Fibroblast of villous mesenchyme (primary cell): ENCODE data around the gene PAPPA2. TPM values are rescaled to one million over a fixed set of nuclear protein-coding genes. Genes with fewer than 3 reads are reported as not detected.
"Not testable (repeated sequence)": the region's sequence is repeated elsewhere in the genome, so short reads cannot be mapped to it uniquely, and the experiment has no call there.

Experiments
- DNase-seq: peaks from one replicate; pipeline ENCODE4 v3.0.0-alpha.2; 2010; ENCODE audit warnings: low read depth
- H3K4me3 ChIP-seq: 2 replicates; pipeline ENCODE4 v1.5.1; 2011; ENCODE audit warnings: low read depth, mild to moderate bottlenecking, low read length
- CTCF ChIP-seq: IDR thresholded peaks from 2 replicates; pipeline ENCODE4 v1.5.1; 2012; ENCODE audit warnings: low read depth, mild to moderate bottlenecking, low read length; ENCODE audit not compliant: insufficient read depth
- total RNA-seq: library from RNA; depleted of rRNA; stranded (reverse); fragments of >200 nt; gene quantifications from 2 replicates; pipeline ENCODE4 v1.2.3, GENCODE V29; 2012

The PAPPA2 gene
- 1.3 and 1.6 TPM in 2 replicates for total RNA-seq

DNA sequence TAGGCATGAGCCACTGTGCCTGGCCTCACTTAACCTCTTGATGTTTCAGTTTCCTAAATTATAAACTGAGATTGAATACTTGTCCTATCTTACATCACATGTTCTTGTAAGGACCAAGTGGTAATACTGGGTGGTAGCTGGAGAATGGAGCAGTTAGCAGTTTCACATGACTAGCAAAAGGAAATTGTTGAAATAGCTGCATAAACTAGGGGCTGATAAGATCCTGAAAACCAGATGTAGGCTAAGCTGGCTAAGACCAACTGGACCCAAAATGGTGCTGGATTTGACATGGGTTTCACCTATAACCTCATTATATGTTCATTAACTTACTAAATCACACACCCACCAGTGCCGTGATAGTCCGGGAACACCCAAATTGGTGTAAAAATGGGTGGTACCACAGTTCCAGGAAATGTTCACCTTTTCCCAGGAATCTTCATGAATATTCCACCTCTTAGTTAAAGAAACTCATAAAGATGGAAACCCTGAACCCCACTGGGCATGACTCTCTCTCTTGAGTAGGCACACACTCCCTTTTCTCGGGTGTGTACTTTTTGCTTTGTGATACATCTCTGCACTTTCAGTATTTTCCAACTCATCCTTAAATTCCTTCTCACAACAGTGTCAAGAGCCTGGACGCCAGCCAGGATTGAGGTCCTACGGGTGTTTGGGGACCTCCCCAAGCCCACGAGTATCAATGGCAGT is at the start of gene PAPPA2:
TSS of gene PAPPA2 (plus strand) at position 502 of the 705 bp plus-strand sequence. CDS start 93,148 bp downstream, outside the sequence.
- no peak for DNase-seq
- TF ChIP-seq CTCF = no peak
- no peak within 1 kb of the TSS for H3K4me3 ChIP-seq

GRCh38 chr1:176416777-176417176 is 46.2 kb upstream of the PAPPA2 start:
- no peak for DNase-seq
- no peak overlapping the region for H3K4me3 ChIP-seq
- TF ChIP-seq CTCF = no peak

DNA sequence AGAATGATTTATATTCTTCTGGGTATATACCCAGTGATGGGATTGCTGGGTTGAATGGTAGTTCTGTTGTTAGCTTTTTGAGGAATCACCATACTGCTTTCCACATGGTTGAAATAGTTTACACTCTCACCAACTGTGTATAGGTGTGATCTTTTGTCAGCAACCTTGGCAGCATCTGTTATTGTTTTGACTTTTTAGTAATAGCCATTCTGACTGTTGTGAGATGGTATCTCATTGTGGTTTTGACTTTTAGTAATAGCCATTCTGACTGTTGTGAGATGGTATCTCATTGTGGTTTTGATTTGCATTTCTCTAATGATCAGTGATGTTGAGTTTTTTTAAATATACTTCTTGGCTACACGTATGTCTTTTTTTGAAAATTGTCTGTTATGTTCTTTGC is 43.4 kb upstream of the PAPPA2 start:
- DNase-seq = not testable (repeated sequence)

DNA sequence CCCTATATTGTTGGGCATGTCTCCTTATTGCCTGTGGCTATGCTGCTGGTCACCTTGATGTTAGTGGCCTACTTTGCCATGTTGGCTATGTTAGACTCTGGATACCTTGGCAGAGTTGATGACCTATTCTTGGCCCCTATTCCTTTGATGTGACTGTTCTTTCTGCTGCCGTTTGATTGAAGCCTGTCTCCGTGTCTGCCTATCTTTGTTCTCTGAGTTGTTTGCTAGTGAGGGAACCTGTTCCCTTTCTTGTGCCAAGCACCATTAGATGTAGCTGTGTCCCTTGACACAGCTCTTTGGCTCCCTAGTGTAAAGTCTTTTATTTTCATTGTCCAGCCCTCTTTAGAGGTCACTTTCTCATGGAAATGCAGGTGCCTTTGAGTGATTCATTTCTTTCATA is 28.7 kb upstream of the PAPPA2 start:
- DNase-seq = no peak

More for the DNA sequence above, 43.4 kb upstream of the PAPPA2 start:
- H3K4me3 ChIP-seq = not testable (repeated sequence)

GRCh38 chr1:176436251-176436650 is 26.7 kb upstream of the PAPPA2 start:
- no peak for TF ChIP-seq CTCF
- no peak for DNase-seq
- H3K4me3 ChIP-seq = no peak overlapping the region

More for the DNA sequence above, 28.7 kb upstream of the PAPPA2 start:
- no peak overlapping the region for H3K4me3 ChIP-seq
- no peak for TF ChIP-seq CTCF

DNA sequence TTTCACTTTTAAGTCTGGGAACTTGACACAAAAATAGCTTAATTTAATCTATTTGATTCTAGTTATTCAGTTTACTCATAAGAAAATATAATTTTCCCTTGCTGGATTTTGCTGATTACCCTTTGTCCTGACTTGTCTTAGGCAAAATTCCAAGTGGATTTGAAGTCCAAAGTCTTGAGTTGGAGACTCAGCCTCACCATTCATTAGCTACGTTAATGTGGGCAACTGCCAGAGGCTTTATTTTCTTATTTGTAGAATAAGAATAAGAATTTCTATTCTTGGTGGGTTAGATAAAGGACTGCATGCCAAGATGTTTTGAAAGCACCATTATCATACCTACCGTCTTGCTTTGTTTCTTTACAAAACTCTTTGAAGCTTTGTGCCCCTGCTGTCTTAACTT is 22.8 kb upstream of the PAPPA2 start:
- no peak for TF ChIP-seq CTCF
- H3K4me3 ChIP-seq = no peak overlapping the region
- no peak for DNase-seq

DNA sequence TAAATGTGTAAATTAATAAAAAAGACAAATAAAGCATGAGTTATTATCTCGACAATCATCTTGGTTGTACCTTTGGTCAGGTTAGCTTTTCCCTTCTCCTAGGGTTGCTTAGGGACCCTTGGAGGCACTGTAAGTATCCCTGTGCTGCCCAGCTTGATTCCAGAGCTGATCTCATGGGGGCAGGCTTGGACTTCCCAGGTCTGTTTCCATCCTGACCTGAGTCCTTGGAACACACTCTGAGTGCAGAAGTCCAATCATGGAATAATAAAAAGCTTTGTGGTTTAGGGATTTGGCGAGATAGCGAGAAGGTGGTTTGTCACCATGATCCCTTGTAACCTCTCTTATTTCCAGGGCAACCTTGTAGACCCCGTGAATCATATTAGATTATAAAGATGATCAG is 18.7 kb upstream of the PAPPA2 start:
- DNase-seq = no peak
- H3K4me3 ChIP-seq = no peak overlapping the region
- TF ChIP-seq CTCF = no peak
